ENCODE results near the gene NCAM2.

- TF ChIP-seq CTCF (IDR thresholded peaks at IDR 0.05) (no peak), POLR2A (IDR thresholded peaks at IDR 0.05) (no peak)
Observed at GRCh38 chr21:21146587-21147373, 148.6 kb downstream of the NCAM2 start.

Measured in heart left ventricle (tissue), 13 donors.